ENCODE results near the gene NEK7. TPM values are rescaled to one million over a fixed set of nuclear protein-coding genes. Genes with fewer than 3 reads are reported as not detected.
"Not testable (repeated sequence)": the region's sequence is repeated elsewhere in the genome, so short reads cannot be mapped to it uniquely, and the experiment has no call there.

NEK7 gene
- total RNA-seq, 1 donor from 2014 or later = 40.3 TPM

GRCh38 chr1:198212126-198212525 lies 55.3 kb downstream of the NEK7 start:
- no peak overlapping the region for H3K4me3 ChIP-seq (ENCODE audit: low read depth, low read length)
- DNase-seq (ENCODE audit: low read depth) = no peak
- peaks cover 1% of the 10 kb centered on the region for H3K36me3 ChIP-seq (ENCODE audit: control insufficient read depth, insufficient read depth, low read length)
- no peak for FAIRE-seq
- no peaks in the 10 kb centered on the region for H3K27me3 ChIP-seq (ENCODE audit: control insufficient read depth, insufficient read depth, low read length)
- no peak for TF ChIP-seq CTCF (IDR thresholded peaks at IDR 0.05; ENCODE audit: insufficient read depth, low read length, severe bottlenecking)

- Histone ChIP-seq H3K36me3 (ENCODE audit: control insufficient read depth, insufficient read depth, low read length) (peaks cover 1% of the 10 kb centered on the region), H3K27me3 (ENCODE audit: control insufficient read depth, insufficient read depth, low read length) (no peaks in the 10 kb centered on the region), H3K4me3 (ENCODE audit: low read depth, low read length) (no peak overlapping the region)
- TF ChIP-seq CTCF (IDR thresholded peaks at IDR 0.05; ENCODE audit: insufficient read depth, low read length, severe bottlenecking) = no peak
- DNase-seq (ENCODE audit: low read depth) (peak; percentile 94), FAIRE-seq (no peak)
These were observed 55.9 kb downstream of the NEK7 start for GRCh38 chr1:198212675-198213074.

- no peaks in the 10 kb centered on the region for H3K27me3 ChIP-seq (ENCODE audit: control insufficient read depth, insufficient read depth, low read length)
- FAIRE-seq (no peak), DNase-seq (ENCODE audit: low read depth) (no peak)
- peaks cover 1% of the 10 kb centered on the region for H3K36me3 ChIP-seq (ENCODE audit: control insufficient read depth, insufficient read depth, low read length)
- H3K4me3 ChIP-seq (ENCODE audit: low read depth, low read length) = no peak overlapping the region
- TF ChIP-seq CTCF (IDR thresholded peaks at IDR 0.05; ENCODE audit: insufficient read depth, low read length, severe bottlenecking) = no peak
These were observed 58.1 kb downstream of the NEK7 start for GRCh38 chr1:198214924-198215323.

GRCh38 chr1:198220428-198220827 lies 63.6 kb downstream of the NEK7 start:
- H3K4me3 ChIP-seq (ENCODE audit: low read depth, low read length) = no peak overlapping the region
- H3K36me3 ChIP-seq (ENCODE audit: control insufficient read depth, insufficient read depth, low read length) = no peaks in the 10 kb centered on the region
- no peak for TF ChIP-seq CTCF (IDR thresholded peaks at IDR 0.05; ENCODE audit: insufficient read depth, low read length, severe bottlenecking)
- H3K27me3 ChIP-seq (ENCODE audit: control insufficient read depth, insufficient read depth, low read length) = no peaks in the 10 kb centered on the region
- peak; percentile 91 for DNase-seq (ENCODE audit: low read depth)
- FAIRE-seq = no peak

GRCh38 chr1:198227010-198227409 lies 70.2 kb downstream of the NEK7 start:
- not testable (repeated sequence) for H3K27me3 ChIP-seq (ENCODE audit: control insufficient read depth, insufficient read depth, low read length); FAIRE-seq

GRCh38 chr1:198227454-198227853 lies 70.7 kb downstream of the NEK7 start:
- FAIRE-seq; H3K36me3 ChIP-seq (ENCODE audit: control insufficient read depth, insufficient read depth, low read length); H3K4me3 ChIP-seq (ENCODE audit: low read depth, low read length); H3K27me3 ChIP-seq (ENCODE audit: control insufficient read depth, insufficient read depth, low read length); DNase-seq (ENCODE audit: low read depth): not testable (repeated sequence)

More at GRCh38 chr1:198227010-198227409, 70.2 kb downstream of the NEK7 start:
- H3K4me3 ChIP-seq (ENCODE audit: low read depth, low read length); H3K36me3 ChIP-seq (ENCODE audit: control insufficient read depth, insufficient read depth, low read length); DNase-seq (ENCODE audit: low read depth): not testable (repeated sequence)

GRCh38 chr1:198228925-198229324 lies 72.1 kb downstream of the NEK7 start:
- FAIRE-seq (no peak), DNase-seq (ENCODE audit: low read depth) (no peak)
- no peaks in the 10 kb centered on the region for H3K36me3 ChIP-seq (ENCODE audit: control insufficient read depth, insufficient read depth, low read length)
- H3K27me3 ChIP-seq (ENCODE audit: control insufficient read depth, insufficient read depth, low read length) = no peaks in the 10 kb centered on the region
- TF ChIP-seq CTCF (IDR thresholded peaks at IDR 0.05; ENCODE audit: insufficient read depth, low read length, severe bottlenecking) = no peak
- no peak overlapping the region for H3K4me3 ChIP-seq (ENCODE audit: low read depth, low read length)
